ENCODE data around the gene SCUBE2.

Gene SCUBE2

GRCh38 chr11:9017773-9018172 lies 73.6 kb downstream of the SCUBE2 start:
- no peak overlapping the region for H3K4me2 ChIP-seq

GRCh38 chr11:9016916-9017642 lies 74.3 kb downstream of the SCUBE2 start:
- H3K4me2 ChIP-seq = no peak overlapping the region
- H3K36me3 ChIP-seq (ENCODE audit: insufficient read depth) = no peaks in the 10 kb centered on the region
- H3K4me3 ChIP-seq (IDR thresholded peaks at IDR 0.05; ENCODE audit: insufficient read depth, low read depth, low read length) = no peak overlapping the region
- H2AFZ ChIP-seq (ENCODE audit: low read depth) = no peak overlapping the region
- H3K79me2 ChIP-seq (ENCODE audit: insufficient read depth, low read depth) = no peaks in the 10 kb centered on the region
- no peaks in the 10 kb centered on the region for H4K20me1 ChIP-seq (ENCODE audit: insufficient read depth)
- H3K27me3 ChIP-seq (ENCODE audit: insufficient read depth, low read depth) = no peaks in the 10 kb centered on the region
- no peak for TF ChIP-seq CTCF (conservative IDR thresholded peaks at IDR 0.05; ENCODE audit: low read depth, low read length)
- no peak overlapping the region for H3K27ac ChIP-seq
- H3K9ac ChIP-seq = no peak overlapping the region
- no peaks in the 10 kb centered on the region for H3K4me1 ChIP-seq (ENCODE audit: low read depth, poor library complexity, severe bottlenecking)

More at GRCh38 chr11:9017773-9018172, 73.6 kb downstream of the SCUBE2 start:
- H3K9ac ChIP-seq = no peak overlapping the region
- no peak for TF ChIP-seq CTCF (conservative IDR thresholded peaks at IDR 0.05; ENCODE audit: low read depth, low read length)
- H3K79me2 ChIP-seq (ENCODE audit: insufficient read depth, low read depth) = no peaks in the 10 kb centered on the region
- no peak overlapping the region for H2AFZ ChIP-seq (ENCODE audit: low read depth)
- H3K27ac ChIP-seq = no peak overlapping the region
- H3K36me3 ChIP-seq (ENCODE audit: insufficient read depth) = no peaks in the 10 kb centered on the region
- H4K20me1 ChIP-seq (ENCODE audit: insufficient read depth) = no peaks in the 10 kb centered on the region
- no peaks in the 10 kb centered on the region for H3K27me3 ChIP-seq (ENCODE audit: insufficient read depth, low read depth)
- no peak overlapping the region for H3K4me3 ChIP-seq (IDR thresholded peaks at IDR 0.05; ENCODE audit: insufficient read depth, low read depth, low read length)
- no peaks in the 10 kb centered on the region for H3K4me1 ChIP-seq (ENCODE audit: low read depth, poor library complexity, severe bottlenecking)

- no peak overlapping the region for H3K4me2 ChIP-seq
- no peaks in the 10 kb centered on the region for H3K27me3 ChIP-seq (ENCODE audit: insufficient read depth, low read depth)
- no peak overlapping the region for H3K4me3 ChIP-seq (IDR thresholded peaks at IDR 0.05; ENCODE audit: insufficient read depth, low read depth, low read length)
- TF ChIP-seq CTCF (conservative IDR thresholded peaks at IDR 0.05; ENCODE audit: low read depth, low read length) = peak; percentile 83
- no peaks in the 10 kb centered on the region for H3K4me1 ChIP-seq (ENCODE audit: low read depth, poor library complexity, severe bottlenecking)
- H3K79me2 ChIP-seq (ENCODE audit: insufficient read depth, low read depth) = no peaks in the 10 kb centered on the region
- H3K27ac ChIP-seq = no peak overlapping the region
- no peak overlapping the region for H2AFZ ChIP-seq (ENCODE audit: low read depth)
- H3K9ac ChIP-seq = no peak overlapping the region
- H3K36me3 ChIP-seq (ENCODE audit: insufficient read depth) = no peaks in the 10 kb centered on the region
- H4K20me1 ChIP-seq (ENCODE audit: insufficient read depth) = no peaks in the 10 kb centered on the region
Measured at GRCh38 chr11:9015677-9016076, 75.7 kb downstream of the SCUBE2 start.

GRCh38 chr11:9014826-9015225 lies 76.6 kb downstream of the SCUBE2 start:
- no peaks in the 10 kb centered on the region for H3K79me2 ChIP-seq (ENCODE audit: insufficient read depth, low read depth)
- H3K27me3 ChIP-seq (ENCODE audit: insufficient read depth, low read depth) = no peaks in the 10 kb centered on the region
- H3K4me3 ChIP-seq (IDR thresholded peaks at IDR 0.05; ENCODE audit: insufficient read depth, low read depth, low read length) = no peak overlapping the region
- H3K27ac ChIP-seq = no peak overlapping the region
- H3K36me3 ChIP-seq (ENCODE audit: insufficient read depth) = no peaks in the 10 kb centered on the region
- H2AFZ ChIP-seq (ENCODE audit: low read depth) = no peak overlapping the region
- no peak for TF ChIP-seq CTCF (conservative IDR thresholded peaks at IDR 0.05; ENCODE audit: low read depth, low read length)
- no peaks in the 10 kb centered on the region for H3K4me1 ChIP-seq (ENCODE audit: low read depth, poor library complexity, severe bottlenecking)
- no peak overlapping the region for H3K4me2 ChIP-seq
- no peak overlapping the region for H3K9ac ChIP-seq
- no peaks in the 10 kb centered on the region for H4K20me1 ChIP-seq (ENCODE audit: insufficient read depth)

All from KMS-11 (cell line).